Measurements from ENCODE around the gene WFDC1. TPM values are rescaled to one million over a fixed set of nuclear protein-coding genes. Genes with fewer than 3 reads are reported as not detected.

WFDC1 gene
- total and polyA plus RNA-seq, 2 of the 4 experiments (the other 2 are of a cell fraction), result 4.7 to 6.8 TPM

DNA sequence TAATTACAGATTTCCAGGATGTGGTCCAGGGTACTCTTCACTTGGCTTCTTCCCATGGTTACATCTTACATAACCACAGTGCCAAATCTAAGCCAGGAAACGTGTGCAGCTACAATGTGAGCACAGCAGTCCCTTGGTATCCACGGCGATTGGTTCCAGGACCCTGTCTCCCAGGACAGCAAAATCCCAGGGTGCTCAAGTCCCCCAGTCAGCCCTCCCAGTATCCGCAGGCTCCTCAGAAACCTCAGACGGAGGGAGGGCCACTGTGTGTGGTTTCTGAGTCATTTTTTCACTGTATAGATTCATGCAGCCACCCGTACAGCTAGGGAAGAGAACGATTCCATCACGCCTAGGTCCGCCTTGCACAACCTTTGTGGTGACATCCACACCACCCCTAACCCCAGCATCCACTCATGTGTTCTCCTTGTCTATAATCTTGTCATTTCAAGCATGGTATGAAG is 62.5 kb downstream of the WFDC1 start:
- Histone ChIP-seq H3K56ac (ENCODE audit: extremely low read depth, insufficient read depth, low read length) (no peak overlapping the region), H3K18ac (ENCODE audit: low read depth, low read length) (no peak overlapping the region), H2BK15ac (ENCODE audit: low read depth, low read length) (no peak overlapping the region), H3K4me3 (ENCODE audit: insufficient read depth, low read depth, low read length) (no peak overlapping the region), H3K79me1 (ENCODE audit: low read depth in 1 of 2, low read length in 2 of 2) (no peaks in the 10 kb centered on the region), H4K20me1 (ENCODE audit: insufficient read depth, low read length) (peaks cover 2% of the 10 kb centered on the region; the same call in 1 of the 2 replicates), H4K5ac (ENCODE audit: low read depth, low read length) (no peak overlapping the region), H3K27ac (ENCODE audit: insufficient read depth, low read length) (no peak overlapping the region), H2BK120ac (ENCODE audit: low read depth, low read length) (no peak overlapping the region), H2AK5ac (ENCODE audit: low read depth, low read length) (no peak overlapping the region), H3K9me3 (ENCODE audit: control insufficient read depth, insufficient read depth, low read length) (no peaks in the 10 kb centered on the region; the same call in 1 of the 2 replicates), H3K4me1 (ENCODE audit: control insufficient read depth, insufficient read depth, low read length) (peaks cover 3% of the 10 kb centered on the region; the same call in 1 of the 2 replicates), H4K8ac (ENCODE audit: low read depth in 2 of 2, low read length in 2 of 2) (no peak overlapping the region), H3K27me3 (ENCODE audit: control insufficient read depth, insufficient read depth, low read length) (peaks cover 59% of the 10 kb centered on the region), H2AK9ac (replicated peaks; ENCODE audit: low read depth, low read length, poor library complexity) (no peak overlapping the region), H3K14ac (replicated peaks; ENCODE audit: low read depth, low read length) (no peak overlapping the region), H4K91ac (ENCODE audit: insufficient read depth, low read depth, low read length) (no peak overlapping the region), H3K4me2 (ENCODE audit: low read depth, low read length) (peak overlapping the region; percentile 43), H2BK20ac (ENCODE audit: low read depth, low read length) (no peak overlapping the region), H3K9me1 (ENCODE audit: insufficient read depth, low read length) (no peaks in the 10 kb centered on the region), H3K36me3 (ENCODE audit: control insufficient read depth, insufficient read depth, low read length) (no peaks in the 10 kb centered on the region), H3K9ac (ENCODE audit: low read depth, low read length) (no peak overlapping the region), H3K23ac (ENCODE audit: low read depth, low read length) (no peak overlapping the region), H2BK5ac (ENCODE audit: low read depth, low read length, poor library complexity, severe bottlenecking) (no peak overlapping the region), H2AFZ (replicated peaks; ENCODE audit: low read length, poor library complexity) (no peak overlapping the region), H3K4ac (ENCODE audit: low read depth, low read length) (no peak overlapping the region)
- 0% methylated on average over 1 of the region's 9 CpGs; no CpG with 5 or more reads in 1 of the 2 experiments for WGBS, 2 experiments (ENCODE audit: extremely low coverage in 2 of 2, insufficient read length in 1 of 2)
- POLR2A ChIA-PET (ENCODE audit: unreplicated experiment), result no interaction called here
- ATAC-seq (ENCODE audit: low read depth), result peak; percentile 80
- dilution Hi-C loops (cut with HindIII; ENCODE audit: low sequenced_read_pairs, unreplicated experiment), result no loop called here
- CTCF ChIA-PET, result no interaction called here
- in situ Hi-C loops (cut with MboI; ENCODE audit: low sequenced_read_pairs), result no loop called here
- TF ChIP-seq MAFK (IDR thresholded peaks at IDR 0.05; ENCODE audit: low read depth, low read length) (no peak), RCOR1 (IDR thresholded peaks at IDR 0.05; ENCODE audit: insufficient replicate concordance, low read length) (peak; percentile 19), CEBPB (IDR thresholded peaks at IDR 0.05; ENCODE audit: low read depth, low read length) (peak; percentile 91), FOS (IDR thresholded peaks at IDR 0.05; ENCODE audit: low read depth, low read length) (peak; percentile 23; the same call in 1 of the 2 replicates), BHLHE40 (IDR thresholded peaks at IDR 0.05; ENCODE audit: low read depth, low read length) (peak; percentile 51; the same call in 1 of the 2 replicates), MAZ (IDR thresholded peaks at IDR 0.05; ENCODE audit: borderline replicate concordance, low read depth, low read length) (0 out of 2 replicates have a peak, but pooled peaks have one; percentile 28), POLR2A (IDR thresholded peaks at IDR 0.05; ENCODE audit: low read depth, low read length) (no peak)
- TF ChIP-seq, protein P1, sequence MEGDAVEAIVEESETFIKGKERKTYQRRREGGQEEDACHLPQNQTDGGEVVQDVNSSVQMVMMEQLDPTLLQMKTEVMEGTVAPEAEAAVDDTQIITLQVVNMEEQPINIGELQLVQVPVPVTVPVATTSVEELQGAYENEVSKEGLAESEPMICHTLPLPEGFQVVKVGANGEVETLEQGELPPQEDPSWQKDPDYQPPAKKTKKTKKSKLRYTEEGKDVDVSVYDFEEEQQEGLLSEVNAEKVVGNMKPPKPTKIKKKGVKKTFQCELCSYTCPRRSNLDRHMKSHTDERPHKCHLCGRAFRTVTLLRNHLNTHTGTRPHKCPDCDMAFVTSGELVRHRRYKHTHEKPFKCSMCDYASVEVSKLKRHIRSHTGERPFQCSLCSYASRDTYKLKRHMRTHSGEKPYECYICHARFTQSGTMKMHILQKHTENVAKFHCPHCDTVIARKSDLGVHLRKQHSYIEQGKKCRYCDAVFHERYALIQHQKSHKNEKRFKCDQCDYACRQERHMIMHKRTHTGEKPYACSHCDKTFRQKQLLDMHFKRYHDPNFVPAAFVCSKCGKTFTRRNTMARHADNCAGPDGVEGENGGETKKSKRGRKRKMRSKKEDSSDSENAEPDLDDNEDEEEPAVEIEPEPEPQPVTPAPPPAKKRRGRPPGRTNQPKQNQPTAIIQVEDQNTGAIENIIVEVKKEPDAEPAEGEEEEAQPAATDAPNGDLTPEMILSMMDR (conservative IDR thresholded peaks at IDR 0.05; ENCODE audit: low read depth, low read length), result no peak
- BruUV-seq (replicated peaks), result no TSS peak
- intact Hi-C loops (cut with micrococcal nuclease), result no loop called here
- DNase-seq, result peak; percentile 52

Measured in IMR-90 (cell line).